SK-N-SH treated with all-trans-retinoic acid at 6 μM for 48 hours (cell line): ENCODE measurements around the gene FMN1.

Experiments
- ATAC-seq: fragments of 200-7000 bp; cut with Tn5 transposase; 3 replicates; pipeline ENCODE4 v1.9.1; 2020; ENCODE audit warnings: mild to moderate bottlenecking, moderate library complexity
- ARNTL ChIP-seq: fragments of 450-650 bp; formaldehyde crosslinking; IDR thresholded peaks from 2 replicates; pipeline ENCODE4 v1.5.0; 2020; ENCODE audit warnings: low read depth, mild to moderate bottlenecking, moderate library complexity, borderline replicate concordance
- BACH2 ChIP-seq: fragments of 250-450 bp; sonication (Bioruptor Pico); IDR thresholded peaks from 2 replicates; pipeline ENCODE4 v1.9.0; 2021; ENCODE audit warnings: mild to moderate bottlenecking, borderline replicate concordance
- CREB5 ChIP-seq: fragments of 250-450 bp; sonication (Bioruptor Pico); IDR thresholded peaks from 2 replicates; pipeline ENCODE4 v1.5.1; 2020; ENCODE audit warnings: low read depth, mild to moderate bottlenecking, moderate library complexity
- CSDC2 ChIP-seq: fragments of 250-450 bp; sonication (Bioruptor Pico); IDR thresholded peaks from 2 replicates; pipeline ENCODE4 v1.5.0; 2020; ENCODE audit warnings: mild to moderate bottlenecking, moderate library complexity
- ESRRG ChIP-seq: fragments of 250-450 bp; sonication (Bioruptor Pico); IDR thresholded peaks from 2 replicates; pipeline ENCODE4 v1.6.1; 2021; ENCODE audit warnings: mild to moderate bottlenecking
- GLIS3 ChIP-seq: fragments of 250-450 bp; sonication (Bioruptor Pico); IDR thresholded peaks from 2 replicates; pipeline ENCODE4 v1.5.0; 2020; ENCODE audit warnings: mild to moderate bottlenecking, moderate library complexity
- ISL1 ChIP-seq: fragments of 250-450 bp; sonication (Bioruptor Pico); IDR thresholded peaks from 2 replicates; pipeline ENCODE4 v2.1.2; 2022; ENCODE audit warnings: mild to moderate bottlenecking, moderate library complexity
- OSR1 ChIP-seq: fragments of 250-450 bp; sonication (Bioruptor Pico); IDR thresholded peaks from 2 replicates; pipeline ENCODE4 v1.8.0; 2022; ENCODE audit warnings: moderate library complexity, mild to moderate bottlenecking, inconsistent platforms
- POU6F1 ChIP-seq: fragments of 250-450 bp; sonication (Bioruptor Pico); IDR thresholded peaks from 2 replicates; pipeline ENCODE4 v1.8.0; 2021; ENCODE audit warnings: low read depth, mild to moderate bottlenecking, moderate library complexity, borderline replicate concordance
- PPARA ChIP-seq: fragments of 250-450 bp; sonication (Bioruptor Pico); IDR thresholded peaks from 2 replicates; pipeline ENCODE4 v1.5.0; 2020; ENCODE audit warnings: mild to moderate bottlenecking, borderline replicate concordance
- RARB ChIP-seq: fragments of 250-450 bp; sonication (Bioruptor Pico); IDR thresholded peaks from 2 replicates; pipeline ENCODE4 v1.8.0; 2021; ENCODE audit warnings: mild to moderate bottlenecking, moderate library complexity
- SNAI2 ChIP-seq: fragments of 250-450 bp; sonication (Bioruptor Pico); IDR thresholded peaks from 2 replicates; pipeline ENCODE4 v1.5.0; 2020; ENCODE audit warnings: mild to moderate bottlenecking, moderate library complexity
- TCF4 ChIP-seq: fragments of 250-450 bp; sonication (Bioruptor Pico); IDR thresholded peaks from 2 replicates; pipeline ENCODE4 v1.8.0; 2021; ENCODE audit warnings: mild to moderate bottlenecking, moderate library complexity, borderline replicate concordance
- TOX ChIP-seq: fragments of 250-450 bp; sonication (Bioruptor Pico); IDR thresholded peaks from 2 replicates; pipeline ENCODE4 v1.8.0; 2021; ENCODE audit warnings: mild to moderate bottlenecking, moderate library complexity, borderline replicate concordance
- TSHZ2 ChIP-seq: fragments of 250-450 bp; sonication (Bioruptor Pico); IDR thresholded peaks from 2 replicates; pipeline ENCODE4 v1.5.0; 2020; ENCODE audit warnings: mild to moderate bottlenecking, moderate library complexity
- ZC3H10 ChIP-seq: fragments of 250-450 bp; sonication (Bioruptor Pico); IDR thresholded peaks from 2 replicates; pipeline ENCODE4 v1.5.1; 2021; ENCODE audit warnings: mild to moderate bottlenecking, moderate library complexity
- ZFP30 ChIP-seq: fragments of 450-650 bp; formaldehyde crosslinking; IDR thresholded peaks from 2 replicates; pipeline ENCODE4 v1.5.0; 2022; ENCODE audit warnings: mild to moderate bottlenecking, moderate library complexity
- ZNF70 ChIP-seq: fragments of 450-650 bp; formaldehyde crosslinking; IDR thresholded peaks from 2 replicates; pipeline ENCODE4 v1.5.0; 2020; ENCODE audit warnings: mild to moderate bottlenecking, moderate library complexity
- TF ChIP-seq, protein P1 (sequence below): fragments of 250-450 bp; sonication (Bioruptor Pico); IDR thresholded peaks from 2 replicates; pipeline ENCODE4 v1.5.1; 2021; ENCODE audit warnings: mild to moderate bottlenecking, moderate library complexity
- TF ChIP-seq, protein P2 (sequence below): fragments of 250-450 bp; sonication (Bioruptor Pico); IDR thresholded peaks from 2 replicates; pipeline ENCODE4 v1.8.0; 2020; ENCODE audit warnings: mild to moderate bottlenecking, moderate library complexity, borderline replicate concordance

FMN1 gene

GRCh38 chr15:33207646-33208045 lies 13.1 kb upstream of the FMN1 start (continued):
- no peak for TF ChIP-seq POU6F1 (CRISPR knock-in tag)
- no peak for TF ChIP-seq ARNTL

- no peak for TF ChIP-seq ZFP30 (CRISPR knock-in tag)
- TF ChIP-seq TSHZ2 (CRISPR knock-in tag), result no peak
- no peak for TF ChIP-seq POU6F1 (CRISPR knock-in tag)
- TF ChIP-seq ZC3H10 (CRISPR knock-in tag), result no peak
- no peak for TF ChIP-seq GLIS3 (CRISPR knock-in tag)
- TF ChIP-seq RARB (CRISPR knock-in tag), result no peak
- TF ChIP-seq ISL1 (CRISPR knock-in tag), result no peak
- no peak for ATAC-seq
Observed at GRCh38 chr15:33206366-33206765, 11.9 kb upstream of the FMN1 start.

- ATAC-seq, result no peak
- TF ChIP-seq CSDC2 (no peak), GLIS3 (CRISPR knock-in tag) (no peak), ARNTL (no peak), TOX (CRISPR knock-in tag) (no peak), ZNF70 (CRISPR knock-in tag) (no peak), BACH2 (CRISPR knock-in tag) (no peak), ESRRG (CRISPR knock-in tag) (no peak), ZFP30 (CRISPR knock-in tag) (no peak), SNAI2 (CRISPR knock-in tag) (no peak), OSR1 (no peak), TCF4 (CRISPR knock-in tag) (no peak), TSHZ2 (CRISPR knock-in tag) (no peak), CREB5 (CRISPR knock-in tag) (no peak), ISL1 (CRISPR knock-in tag) (no peak), ZC3H10 (CRISPR knock-in tag) (no peak), PPARA (no peak), POU6F1 (CRISPR knock-in tag) (no peak)
- TF ChIP-seq, protein P1, sequence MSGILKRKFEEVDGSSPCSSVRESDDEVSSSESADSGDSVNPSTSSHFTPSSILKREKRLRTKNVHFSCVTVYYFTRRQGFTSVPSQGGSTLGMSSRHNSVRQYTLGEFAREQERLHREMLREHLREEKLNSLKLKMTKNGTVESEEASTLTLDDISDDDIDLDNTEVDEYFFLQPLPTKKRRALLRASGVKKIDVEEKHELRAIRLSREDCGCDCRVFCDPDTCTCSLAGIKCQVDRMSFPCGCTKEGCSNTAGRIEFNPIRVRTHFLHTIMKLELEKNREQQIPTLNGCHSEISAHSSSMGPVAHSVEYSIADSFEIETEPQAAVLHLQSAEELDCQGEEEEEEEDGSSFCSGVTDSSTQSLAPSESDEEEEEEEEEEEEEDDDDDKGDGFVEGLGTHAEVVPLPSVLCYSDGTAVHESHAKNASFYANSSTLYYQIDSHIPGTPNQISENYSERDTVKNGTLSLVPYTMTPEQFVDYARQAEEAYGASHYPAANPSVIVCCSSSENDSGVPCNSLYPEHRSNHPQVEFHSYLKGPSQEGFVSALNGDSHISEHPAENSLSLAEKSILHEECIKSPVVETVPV (CRISPR knock-in tag), result no peak
- TF ChIP-seq, protein P2, sequence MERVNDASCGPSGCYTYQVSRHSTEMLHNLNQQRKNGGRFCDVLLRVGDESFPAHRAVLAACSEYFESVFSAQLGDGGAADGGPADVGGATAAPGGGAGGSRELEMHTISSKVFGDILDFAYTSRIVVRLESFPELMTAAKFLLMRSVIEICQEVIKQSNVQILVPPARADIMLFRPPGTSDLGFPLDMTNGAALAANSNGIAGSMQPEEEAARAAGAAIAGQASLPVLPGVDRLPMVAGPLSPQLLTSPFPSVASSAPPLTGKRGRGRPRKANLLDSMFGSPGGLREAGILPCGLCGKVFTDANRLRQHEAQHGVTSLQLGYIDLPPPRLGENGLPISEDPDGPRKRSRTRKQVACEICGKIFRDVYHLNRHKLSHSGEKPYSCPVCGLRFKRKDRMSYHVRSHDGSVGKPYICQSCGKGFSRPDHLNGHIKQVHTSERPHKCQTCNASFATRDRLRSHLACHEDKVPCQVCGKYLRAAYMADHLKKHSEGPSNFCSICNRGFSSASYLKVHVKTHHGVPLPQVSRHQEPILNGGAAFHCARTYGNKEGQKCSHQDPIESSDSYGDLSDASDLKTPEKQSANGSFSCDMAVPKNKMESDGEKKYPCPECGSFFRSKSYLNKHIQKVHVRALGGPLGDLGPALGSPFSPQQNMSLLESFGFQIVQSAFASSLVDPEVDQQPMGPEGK (CRISPR knock-in tag), result no peak
Observed at GRCh38 chr15:33204926-33205325, 10.4 kb upstream of the FMN1 start.
